ENCODE data around the gene KCNJ5.

The KCNJ5 gene

GRCh38 chr11:128890543-128891368 lies at the start of gene KCNJ5:
TSS of gene KCNJ5 (plus strand) at chr11:128891356. CDS start at chr11:128911274, 19,918 bp downstream.
- DNase-seq (ENCODE audit: low read depth, low spot score) = no peak
- in situ Hi-C loops (cut with HindIII; ENCODE audit: low sequenced_read_pairs) = no loop called here
- TF ChIP-seq CTCF (IDR thresholded peaks at IDR 0.05; ENCODE audit: low read depth, low read length) = no peak
- H3K4me3 ChIP-seq (ENCODE audit: low read depth, low read length) = peak within 1 kb of the TSS; percentile 35

- in situ Hi-C loops (cut with HindIII; ENCODE audit: low sequenced_read_pairs) = loop anchor here (25.0 kb wide), 1 partner anchor 679 kb away; no protein-coding TSS in a partner anchor
- no peak overlapping the region for H3K4me3 ChIP-seq (ENCODE audit: low read depth, low read length)
- no peak for TF ChIP-seq CTCF (IDR thresholded peaks at IDR 0.05; ENCODE audit: low read depth, low read length)
- DNase-seq (ENCODE audit: low read depth, low spot score) = no peak
Measured at GRCh38 chr11:128841461-128842072, 49.6 kb upstream of the KCNJ5 start.

- in situ Hi-C loops (cut with HindIII; ENCODE audit: low sequenced_read_pairs) = loop anchor here (25.0 kb wide), 1 partner anchor 681 kb away; no protein-coding TSS in a partner anchor
- TF ChIP-seq CTCF (IDR thresholded peaks at IDR 0.05; ENCODE audit: low read depth, low read length) = no peak
- no peak for DNase-seq (ENCODE audit: low read depth, low spot score)
- no peak overlapping the region for H3K4me3 ChIP-seq (ENCODE audit: low read depth, low read length)
Measured at GRCh38 chr11:128843198-128843785, 47.9 kb upstream of the KCNJ5 start.

- H3K4me3 ChIP-seq (ENCODE audit: low read depth, low read length) = no peak overlapping the region
- no peak for TF ChIP-seq CTCF (IDR thresholded peaks at IDR 0.05; ENCODE audit: low read depth, low read length)
- no peak for DNase-seq (ENCODE audit: low read depth, low spot score)
- in situ Hi-C loops (cut with HindIII; ENCODE audit: low sequenced_read_pairs) = loop anchor here (25.0 kb wide), 1 partner anchor 683 kb away; no protein-coding TSS in a partner anchor
Measured at GRCh38 chr11:128845334-128845780, 45.8 kb upstream of the KCNJ5 start.

- in situ Hi-C loops (cut with HindIII; ENCODE audit: low sequenced_read_pairs) = loop anchor here (25.0 kb wide), 1 partner anchor 685 kb away; no protein-coding TSS in a partner anchor
- no peak for TF ChIP-seq CTCF (IDR thresholded peaks at IDR 0.05; ENCODE audit: low read depth, low read length)
- H3K4me3 ChIP-seq (ENCODE audit: low read depth, low read length) = no peak overlapping the region
- DNase-seq (ENCODE audit: low read depth, low spot score) = no peak
Measured at GRCh38 chr11:128846985-128847384, 44.2 kb upstream of the KCNJ5 start.

GRCh38 chr11:128848815-128849455 lies 42.2 kb upstream of the KCNJ5 start:
- DNase-seq (ENCODE audit: low read depth, low spot score) = peak; percentile 22
- peak; percentile 75 for TF ChIP-seq CTCF (IDR thresholded peaks at IDR 0.05; ENCODE audit: low read depth, low read length)
- H3K4me3 ChIP-seq (ENCODE audit: low read depth, low read length) = no peak overlapping the region
- in situ Hi-C loops (cut with HindIII; ENCODE audit: low sequenced_read_pairs) = loop anchor here (25.0 kb wide), 1 partner anchor 687 kb away; no protein-coding TSS in a partner anchor

All from astrocyte of the spinal cord (primary cell).